ENCODE data around the gene AGTRAP. TPM values are rescaled to one million over a fixed set of nuclear protein-coding genes. Genes with fewer than 3 reads are reported as not detected.

The AGTRAP gene, protein sequence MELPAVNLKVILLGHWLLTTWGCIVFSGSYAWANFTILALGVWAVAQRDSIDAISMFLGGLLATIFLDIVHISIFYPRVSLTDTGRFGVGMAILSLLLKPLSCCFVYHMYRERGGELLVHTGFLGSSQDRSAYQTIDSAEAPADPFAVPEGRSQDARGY
- 40.3 and 41.6 TPM in 2 replicates for total RNA-seq
- polyA plus RNA-seq: 101 and 145 TPM in 2 replicates
- 44.2 and 64.4 TPM in 2 replicates for polyA plus RNA-seq (2011; cell fraction: cytosol; rRNA removed)
- 38.2 and 43.8 TPM in 2 replicates for polyA plus RNA-seq (2011; cell fraction: nucleus; rRNA removed)
- polyA plus RNA-seq (2012): 29.8 and 42.6 TPM in 2 replicates
- 21.8 and 27.8 TPM in 2 replicates for polyA minus RNA-seq
- 44.4 TPM for polyA minus RNA-seq (2011; cell fraction: cytosol; rRNA and poly(A)+ RNA removed)
- polyA minus RNA-seq (2011; cell fraction: nucleus; rRNA and poly(A)+ RNA removed): 9.5 and 12.6 TPM in 2 replicates
- percentile 54 among the genes with signal in this experiment for Bru-seq, nascent RNA
- percentile 47 among the genes with signal in this experiment for BruChase-seq, experiment 1, labeled RNA remaining after a 6-hour chase
- percentile 50 among the genes with signal in this experiment for BruChase-seq, experiment 2, labeled RNA remaining after a 2-hour chase
- long read RNA-seq, transcript AGTRAP-201 (5 exons, 1,107 nt): major isoform, 128 of 230 reads
- long read RNA-seq, transcript AGTRAP-203 (5 exons, 1,100 nt): minor isoform, 26 of 230 reads
- long read RNA-seq, partial matches to known transcripts: 54 of 230 reads
- long read RNA-seq, other reads (novel, unspliced or antisense): 8 of 230 reads

- Histone ChIP-seq H3K36me3 (ENCODE audit: control insufficient read depth in 2 of 2, extremely low read depth in 1 of 2, insufficient read depth in 2 of 2, low read length in 2 of 2) (no peaks in the 10 kb centered on the region), H4K20me1 (replicated peaks; ENCODE audit: control insufficient read depth, extremely low read depth, insufficient read depth, low read length) (no peaks in the 10 kb centered on the region), H3K27ac (ENCODE audit: insufficient read depth, low read depth, low read length) (peak within 1 kb of the TSS; percentile 18), H3K9me1 (replicated peaks; ENCODE audit: control insufficient read depth, extremely low read depth, insufficient read depth, low read length) (no peaks in the 10 kb centered on the region), H3K79me2 (ENCODE audit: control insufficient read depth, insufficient read depth, low read length) (no peaks in the 10 kb centered on the region), H2AFZ (ENCODE audit: low read depth, low read length) (peak within 1 kb of the TSS; percentile 74), H3K4me2 (ENCODE audit: insufficient read depth, low read length) (peak within 1 kb of the TSS; percentile 90), H3K4me3 (replicated peaks in 1 of 3; ENCODE audit: insufficient read depth in 1 of 3, low read depth in 1 of 3, low read length in 3 of 3) (peak within 1 kb of the TSS; percentile 42 to 93 (median 57)), H3K27me3 (ENCODE audit: control insufficient read depth in 2 of 2, insufficient read depth in 2 of 2, low read length in 2 of 2) (no peaks in the 10 kb centered on the region), H3K9ac (replicated peaks; ENCODE audit: extremely low read depth, insufficient read depth, low read length) (peak within 1 kb of the TSS; percentile 43), H3K9me3 (replicated peaks; ENCODE audit: control insufficient read depth, insufficient read depth, low read length) (no peaks in the 10 kb centered on the region), H3K4me1 (ENCODE audit: control insufficient read depth, extremely low read depth, insufficient read depth, low read length) (peaks cover 14% of the 10 kb centered on the region)
- CTCF ChIA-PET: interaction anchor here (0.8 to 4.3 kb wide), 10 partner anchors 10 to 90 kb away, joined by 3 to 22 read pairs (median 3); no protein-coding TSS in a partner anchor
- DNase-seq (ENCODE audit: low read depth, low spot score): peak; percentile 89
- TF ChIP-seq, protein P1, sequence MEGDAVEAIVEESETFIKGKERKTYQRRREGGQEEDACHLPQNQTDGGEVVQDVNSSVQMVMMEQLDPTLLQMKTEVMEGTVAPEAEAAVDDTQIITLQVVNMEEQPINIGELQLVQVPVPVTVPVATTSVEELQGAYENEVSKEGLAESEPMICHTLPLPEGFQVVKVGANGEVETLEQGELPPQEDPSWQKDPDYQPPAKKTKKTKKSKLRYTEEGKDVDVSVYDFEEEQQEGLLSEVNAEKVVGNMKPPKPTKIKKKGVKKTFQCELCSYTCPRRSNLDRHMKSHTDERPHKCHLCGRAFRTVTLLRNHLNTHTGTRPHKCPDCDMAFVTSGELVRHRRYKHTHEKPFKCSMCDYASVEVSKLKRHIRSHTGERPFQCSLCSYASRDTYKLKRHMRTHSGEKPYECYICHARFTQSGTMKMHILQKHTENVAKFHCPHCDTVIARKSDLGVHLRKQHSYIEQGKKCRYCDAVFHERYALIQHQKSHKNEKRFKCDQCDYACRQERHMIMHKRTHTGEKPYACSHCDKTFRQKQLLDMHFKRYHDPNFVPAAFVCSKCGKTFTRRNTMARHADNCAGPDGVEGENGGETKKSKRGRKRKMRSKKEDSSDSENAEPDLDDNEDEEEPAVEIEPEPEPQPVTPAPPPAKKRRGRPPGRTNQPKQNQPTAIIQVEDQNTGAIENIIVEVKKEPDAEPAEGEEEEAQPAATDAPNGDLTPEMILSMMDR (IDR thresholded peaks at IDR 0.05; ENCODE audit: extremely low read depth in 1 of 2, insufficient read depth in 1 of 2, low read depth in 1 of 2, low read length in 2 of 2): peak in 1 of 2 donors; percentile 29
- no peak for TF ChIP-seq FOS (IDR thresholded peaks at IDR 0.05; ENCODE audit: borderline replicate concordance, insufficient read depth, low read length)
- TF ChIP-seq MYC (IDR thresholded peaks at IDR 0.05; ENCODE audit: low read depth, low read length): no peak
- no peak for TF ChIP-seq JUN (IDR thresholded peaks at IDR 0.05; ENCODE audit: borderline replicate concordance, insufficient read depth, insufficient read length, low read depth)
- no peak for TF ChIP-seq EZH2 (IDR thresholded peaks at IDR 0.05; ENCODE audit: borderline replicate concordance, low read depth, low read length, severe bottlenecking)
- TF ChIP-seq, protein P2, sequence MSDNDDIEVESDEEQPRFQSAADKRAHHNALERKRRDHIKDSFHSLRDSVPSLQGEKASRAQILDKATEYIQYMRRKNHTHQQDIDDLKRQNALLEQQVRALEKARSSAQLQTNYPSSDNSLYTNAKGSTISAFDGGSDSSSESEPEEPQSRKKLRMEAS (IDR thresholded peaks at IDR 0.05; ENCODE audit: insufficient read depth, insufficient read length): peak; percentile 94
- no peak for TF ChIP-seq POLR2AphosphoS5 (IDR thresholded peaks at IDR 0.05; ENCODE audit: insufficient read depth, low read depth, low read length)
- no peak for TF ChIP-seq GATA2 (IDR thresholded peaks at IDR 0.05; ENCODE audit: insufficient read depth, insufficient read length, low read depth, low read length)
- no peak for TF ChIP-seq POLR2A (IDR thresholded peaks at IDR 0.05; ENCODE audit: low read depth, low read length)
- FAIRE-seq: peak; percentile 89
- BruUV-seq (replicated peaks): no TSS peak
- intact Hi-C loops (cut with micrococcal nuclease): loop anchor here (1.0 to 10.0 kb wide), 3 partner anchors 67 to 461 kb away; partner anchors contain the start of genes DISP3 and UBIAD1
- dilution Hi-C loops (cut with MboI; ENCODE audit: extremely low pct_ligation_motif_present, low sequenced_read_pairs): no loop called here
- POLR2A ChIA-PET: interaction anchor here (0.9 to 1.1 kb wide), 2 partner anchors 67 to 172 kb away, joined by 3 read pairs; no protein-coding TSS in a partner anchor
Measured at GRCh38 chr1:11735854-11736745, at the start of gene AGTRAP. TSS of gene AGTRAP (plus strand) at chr1:11736136. CDS start at chr1:11736209, 73 bp downstream.
